Effector CD4-positive, alpha-beta T cell (primary cell): ENCODE results near the gene FNIP1.
"Not testable (repeated sequence)": the region's sequence is repeated elsewhere in the genome, so short reads cannot be mapped to it uniquely, and the experiment has no call there.

Experiments
- DNase-seq: peaks from one replicate; pipeline ENCODE4 v3.0.0-alpha.2; 2020

The FNIP1 gene

GRCh38 chr5:131605086-131605485 lies 191.7 kb downstream of the FNIP1 start:
- DNase-seq = no peak

GRCh38 chr5:131595088-131596033 lies 201.5 kb downstream of the FNIP1 start:
- no peak for DNase-seq

GRCh38 chr5:131593921-131594320 lies 202.9 kb downstream of the FNIP1 start:
- no peak for DNase-seq

- not testable (repeated sequence) for DNase-seq
These were observed 203.4 kb downstream of the FNIP1 start for GRCh38 chr5:131593436-131593835.
